MV-4-11 (cell line): ENCODE results near the gene BPI.
"Not testable (repeated sequence)": the region's sequence is repeated elsewhere in the genome, so short reads cannot be mapped to it uniquely, and the experiment has no call there.

ENCODE experiments used
- DNase-seq: peaks from one replicate; lab custom pipeline; 2025; lab: John Stamatoyannopoulos, UW

The BPI gene

GRCh38 chr20:38303908-38304379 lies at the start of gene BPI:
BPI (plus strand) TSS chr20:38304156; CDS start chr20:38304224, 68 bp downstream.
- DNase-seq = peak; percentile 98

- DNase-seq = not testable (repeated sequence)
Observed at GRCh38 chr20:38254621-38255020, 49.3 kb upstream of the BPI start.

DNA sequence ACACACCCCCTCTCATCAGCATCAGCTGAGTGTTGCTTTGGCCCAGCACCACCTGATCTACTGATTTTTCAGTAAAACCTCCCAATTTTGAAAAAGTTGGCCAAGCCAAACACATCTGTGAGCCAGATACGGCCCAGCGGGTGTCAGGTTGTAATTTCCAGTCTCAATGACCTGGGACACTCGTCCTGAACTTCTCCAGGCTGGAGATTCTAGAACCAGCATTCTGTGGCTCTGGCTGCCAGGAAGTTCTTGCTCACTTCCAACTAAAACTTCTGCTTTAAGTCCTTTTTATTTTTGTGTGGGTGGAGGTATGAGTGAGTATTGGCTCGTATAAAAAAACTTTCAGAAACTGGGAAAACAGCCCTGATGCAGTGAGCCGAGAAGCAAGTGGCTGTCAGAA lies 48.6 kb upstream of the BPI start:
- no peak for DNase-seq

DNA sequence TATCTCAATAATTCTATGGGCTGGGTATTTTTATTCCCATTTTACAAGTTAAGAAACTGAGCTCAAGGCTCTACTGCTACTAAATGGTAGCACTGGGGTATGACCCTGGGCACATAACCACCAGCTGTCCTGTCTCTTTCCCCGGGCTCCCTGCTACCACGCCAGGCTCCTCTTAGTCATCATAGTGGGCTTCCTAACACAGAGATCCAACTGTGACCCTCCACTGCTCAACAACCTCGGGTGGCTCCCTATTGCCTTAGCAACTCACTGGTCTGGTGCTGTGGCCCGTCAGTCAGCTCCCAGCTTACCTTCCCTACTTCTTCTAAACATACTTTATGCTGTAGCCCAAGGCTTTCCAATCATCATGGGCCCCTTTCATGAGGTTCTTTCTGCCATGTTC lies 47.9 kb upstream of the BPI start:
- no peak for DNase-seq

DNA sequence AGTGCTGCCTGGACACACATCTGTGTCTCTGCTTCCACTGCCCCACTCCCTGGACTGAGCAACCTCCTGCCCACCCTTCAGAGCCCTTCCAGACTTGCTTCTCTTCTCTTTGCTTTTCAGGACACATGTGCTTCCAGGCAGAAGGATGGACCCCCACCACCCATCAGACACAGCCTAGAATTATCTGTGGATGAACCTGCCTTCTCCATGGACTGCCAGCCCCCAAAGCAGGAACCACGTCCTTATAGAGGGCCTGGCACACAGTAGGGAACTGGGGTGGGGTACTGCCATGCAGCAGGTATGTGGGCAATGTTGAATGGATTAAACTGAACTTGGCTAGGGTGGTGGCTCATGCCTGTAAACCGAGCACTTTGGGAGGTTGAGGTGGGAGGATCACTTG lies 47.0 kb upstream of the BPI start:
- no peak for DNase-seq

DNA sequence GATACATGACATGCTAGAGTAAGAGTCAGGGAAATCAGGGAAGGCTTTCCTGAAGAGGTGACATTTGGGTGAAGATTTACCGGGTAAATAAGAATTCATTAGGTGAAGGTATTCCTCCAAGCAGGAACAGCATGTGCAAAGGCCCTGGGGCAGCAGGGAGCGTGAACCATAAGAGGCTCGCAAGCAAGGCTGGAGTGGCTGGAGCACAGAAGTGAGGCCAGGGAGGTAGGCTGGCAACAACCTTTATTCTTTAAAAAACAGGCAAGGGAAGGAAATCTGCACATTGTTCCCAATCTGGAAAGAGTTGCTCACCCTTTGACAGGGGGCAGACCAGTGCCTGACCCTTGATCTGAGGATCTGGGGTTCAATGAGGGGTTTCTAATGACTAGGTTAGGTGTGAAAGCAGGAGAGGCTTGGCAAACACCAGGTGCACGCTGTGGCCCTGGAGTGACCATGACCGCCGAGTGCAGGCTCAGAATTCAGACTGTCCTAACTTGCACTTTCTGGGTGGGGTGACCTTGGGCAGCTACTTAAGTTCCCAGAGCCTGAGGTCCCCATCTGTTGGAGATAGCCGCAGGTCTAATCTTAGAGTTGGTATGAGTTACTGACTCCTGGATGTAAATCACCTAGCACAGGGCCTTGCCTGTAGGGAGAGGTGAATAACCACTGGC lies 45.3 kb upstream of the BPI start:
- no peak for DNase-seq

DNA sequence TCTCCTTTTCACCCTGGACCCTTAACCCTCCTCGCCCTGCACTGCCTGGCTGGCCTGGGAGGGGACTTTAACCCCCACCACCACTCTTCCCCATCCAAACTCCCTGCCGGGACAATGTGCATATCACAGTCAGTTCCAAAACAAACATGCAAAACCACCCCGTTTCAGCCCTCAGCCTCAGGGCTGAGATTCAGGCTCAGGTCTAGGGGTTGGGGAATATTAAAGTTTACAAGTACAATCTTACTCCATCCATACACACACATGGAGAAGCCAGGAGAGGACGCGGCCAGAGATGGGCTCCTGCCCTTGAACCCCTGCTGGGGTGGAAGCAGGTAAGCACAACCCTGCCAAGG lies 44.0 kb upstream of the BPI start:
- DNase-seq = no peak

- DNase-seq = no peak
Observed at GRCh38 chr20:38260378-38261053, 43.4 kb upstream of the BPI start, which contains the start of gene KIAA1755. KIAA1755 (minus strand) TSS chr20:38260735; CDS start chr20:38260500, 235 bp downstream.

- no peak for DNase-seq
Observed at GRCh38 chr20:38261054-38261390, 42.9 kb upstream of the BPI start.

DNA sequence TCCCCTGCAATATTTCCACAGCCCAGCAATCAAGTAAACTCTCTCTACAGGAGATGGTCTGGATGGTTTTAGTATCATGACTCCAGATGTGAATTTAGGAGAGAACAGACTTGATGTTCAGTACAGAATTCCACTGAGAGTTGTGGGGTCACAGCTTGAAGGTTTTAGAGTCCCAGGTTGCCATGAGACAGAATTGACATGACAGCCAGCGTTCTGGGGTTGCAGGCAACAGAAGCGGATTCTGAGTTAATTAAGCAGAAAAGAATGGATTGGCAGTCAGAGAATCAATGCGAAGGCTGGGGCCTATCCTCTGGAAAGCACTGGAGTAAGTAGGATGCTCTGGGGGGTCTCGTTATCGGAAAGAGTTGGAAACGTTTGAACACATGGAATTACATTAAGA lies 41.0 kb upstream of the BPI start:
- DNase-seq = no peak

DNA sequence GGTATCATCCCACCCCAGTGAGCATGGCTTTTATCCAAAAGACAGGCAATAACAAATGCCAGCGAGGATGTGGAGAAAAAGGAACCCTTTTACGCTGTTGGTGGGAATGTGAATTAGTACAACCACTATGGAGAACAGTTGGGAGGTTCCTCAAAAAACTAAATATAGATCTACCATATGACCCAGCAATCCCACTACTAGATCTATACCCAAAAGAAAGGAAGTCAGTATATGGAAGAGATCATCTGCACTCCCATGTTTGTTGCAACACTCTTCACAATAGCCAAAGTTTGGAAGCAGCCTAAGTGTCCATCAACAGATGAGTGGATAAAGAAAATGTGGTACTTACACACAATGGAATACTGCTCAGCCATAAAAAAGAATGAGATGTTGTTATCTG lies 37.5 kb upstream of the BPI start:
- DNase-seq = peak; percentile 8

DNA sequence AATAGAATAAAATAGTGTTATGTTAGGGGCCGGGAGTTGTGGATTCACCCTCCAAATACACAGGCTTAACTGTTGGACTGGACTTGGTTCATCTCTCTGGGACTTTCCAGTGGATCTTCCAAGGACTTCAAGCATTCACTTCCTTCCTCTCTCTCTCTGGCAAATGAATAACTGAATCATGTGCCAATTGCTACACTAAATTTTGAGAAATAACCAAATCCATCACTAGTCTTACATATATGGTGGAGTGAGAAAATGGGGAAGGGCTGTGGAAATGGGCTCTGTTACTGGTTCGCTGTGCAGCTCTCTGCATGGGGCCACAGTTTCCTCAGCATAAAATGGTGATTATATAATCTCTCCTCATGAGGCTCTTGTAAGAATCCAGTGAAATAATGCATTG lies 36.7 kb upstream of the BPI start:
- DNase-seq = no peak

GRCh38 chr20:38267901-38268514 lies 35.9 kb upstream of the BPI start:
- DNase-seq = no peak

DNA sequence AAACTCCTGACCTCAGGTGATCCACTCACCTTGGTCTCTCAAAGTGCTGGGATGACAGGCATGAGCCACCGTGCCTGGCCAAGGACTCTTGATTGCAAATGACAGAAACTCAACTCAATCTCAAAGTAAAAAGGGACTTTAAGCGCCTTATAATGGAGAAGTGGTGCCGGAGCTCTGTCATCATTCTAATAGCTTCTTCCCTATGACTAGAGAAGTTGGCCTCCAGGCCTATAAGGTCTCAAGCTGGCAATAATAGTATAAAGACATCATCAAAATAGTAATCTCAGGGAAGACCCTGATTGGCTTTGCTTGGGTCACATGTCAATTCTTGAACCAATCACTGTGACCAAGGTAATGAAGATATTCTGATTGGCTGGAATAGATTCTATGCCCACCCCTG lies 34.9 kb upstream of the BPI start:
- DNase-seq = peak; percentile 19

- no peak for DNase-seq
Observed at GRCh38 chr20:38269715-38270114, 34.2 kb upstream of the BPI start.

DNA sequence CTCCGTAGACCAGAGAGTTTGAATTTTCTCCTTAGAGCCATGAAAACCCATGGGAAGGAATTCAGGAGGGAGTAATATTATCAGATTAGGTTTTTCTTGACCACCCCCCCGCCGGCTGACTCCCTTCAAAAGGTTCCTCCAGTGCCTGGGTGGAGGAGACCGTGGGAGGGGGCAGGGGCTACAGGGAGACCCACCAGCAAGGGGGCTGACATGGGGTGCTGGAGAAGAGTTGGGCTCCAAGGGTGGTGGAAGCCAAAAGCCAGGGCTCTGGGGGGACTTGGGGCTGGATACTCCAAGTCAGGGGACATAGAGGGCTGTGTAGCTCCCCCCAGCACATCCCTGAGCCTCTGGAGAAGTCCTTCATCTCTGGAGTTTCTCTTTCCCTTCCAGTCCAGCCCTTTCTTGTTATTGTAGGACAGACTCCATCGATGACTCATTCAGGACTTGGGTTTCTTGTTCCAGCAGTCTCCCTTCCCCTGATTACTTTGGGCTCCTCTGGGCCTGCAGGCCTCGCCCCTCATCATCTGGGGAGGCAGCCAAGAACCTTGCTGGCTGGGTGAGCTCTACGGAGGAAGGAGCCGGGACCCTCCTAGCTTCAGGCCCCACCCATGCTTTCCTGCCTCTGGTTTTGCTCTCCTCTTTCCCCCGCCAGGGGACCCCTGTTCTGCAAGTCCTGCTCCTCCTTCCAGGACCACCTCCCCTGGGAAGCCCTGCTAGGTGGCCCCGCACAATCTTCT lies 32.9 kb upstream of the BPI start:
- peak; percentile 33 for DNase-seq

GRCh38 chr20:38271608-38272120 lies 32.3 kb upstream of the BPI start:
- DNase-seq = no peak

- no peak for DNase-seq
Observed at GRCh38 chr20:38272398-38272797, 31.6 kb upstream of the BPI start.

DNA sequence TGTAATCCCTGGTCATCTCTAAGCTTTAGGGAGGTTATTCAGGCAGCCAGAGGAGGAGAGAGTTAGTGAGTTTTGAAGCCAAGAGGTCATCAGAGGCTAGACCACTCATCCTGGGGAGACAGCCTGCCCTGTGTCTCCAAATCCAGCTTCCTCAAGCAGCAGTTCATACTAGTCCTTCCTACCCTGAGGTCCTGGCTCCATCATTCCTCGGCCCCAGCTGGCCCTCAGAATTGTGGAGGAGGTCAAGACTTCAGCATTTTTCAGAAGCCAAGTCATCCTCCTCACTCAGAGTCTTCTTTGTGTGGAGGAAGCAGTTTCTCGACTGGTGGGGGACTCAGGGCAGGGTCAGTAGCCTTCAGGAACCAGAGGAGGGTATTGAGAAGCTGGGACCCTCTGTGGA lies 31.0 kb upstream of the BPI start:
- DNase-seq = no peak

GRCh38 chr20:38275815-38276550 lies 28.0 kb upstream of the BPI start:
- peak; percentile 92 for DNase-seq

DNA sequence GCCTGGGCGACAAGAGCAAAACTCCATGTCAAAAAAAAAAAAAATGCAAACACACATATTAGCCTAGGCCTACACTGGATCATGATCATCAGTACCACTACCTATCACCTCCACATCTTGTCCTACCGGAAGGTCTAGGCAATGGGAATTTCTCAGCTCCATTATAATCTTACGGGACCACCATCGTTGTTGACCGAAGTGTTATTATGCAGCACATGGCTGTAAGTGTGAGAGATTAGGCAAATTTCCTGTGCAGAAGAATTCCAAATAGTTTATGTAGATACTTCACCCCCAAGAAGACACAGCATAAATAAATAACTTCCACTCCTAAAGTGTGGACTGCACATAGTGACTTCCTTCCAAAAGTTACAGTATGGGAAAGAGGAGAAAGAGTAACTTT lies 26.7 kb upstream of the BPI start:
- DNase-seq = no peak

DNA sequence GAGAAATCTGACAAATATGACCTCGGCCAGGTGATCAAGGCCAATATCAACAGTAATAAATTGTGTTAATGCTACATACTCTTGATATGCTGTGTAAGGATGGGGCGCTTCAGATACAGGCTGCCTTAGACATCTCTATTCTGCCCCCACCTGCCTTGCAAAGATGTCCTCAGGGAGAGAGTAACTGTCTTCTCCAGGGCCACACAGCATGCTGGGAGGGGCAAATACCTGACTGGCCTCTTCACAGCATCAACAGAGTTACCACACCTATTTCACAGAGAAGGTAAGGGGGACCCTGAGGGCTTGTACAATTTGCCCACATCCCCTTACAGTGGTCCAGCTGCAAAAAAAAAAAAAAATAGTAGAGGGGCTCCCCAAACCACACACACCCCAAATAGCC lies 26.3 kb upstream of the BPI start:
- no peak for DNase-seq
